Cerebellar cortex (tissue), 1 donor: ENCODE measurements around the gene SLC5A10.

Source experiments
- DNase-seq: peaks from one replicate; pipeline ENCODE4 v3.0.0-alpha.2; 2015; ENCODE audit warnings: low spot score

SLC5A10 gene

GRCh38 chr17:18985475-18985874, 33.5 kb downstream of the SLC5A10 start:
- DNase-seq: no peak

DNA sequence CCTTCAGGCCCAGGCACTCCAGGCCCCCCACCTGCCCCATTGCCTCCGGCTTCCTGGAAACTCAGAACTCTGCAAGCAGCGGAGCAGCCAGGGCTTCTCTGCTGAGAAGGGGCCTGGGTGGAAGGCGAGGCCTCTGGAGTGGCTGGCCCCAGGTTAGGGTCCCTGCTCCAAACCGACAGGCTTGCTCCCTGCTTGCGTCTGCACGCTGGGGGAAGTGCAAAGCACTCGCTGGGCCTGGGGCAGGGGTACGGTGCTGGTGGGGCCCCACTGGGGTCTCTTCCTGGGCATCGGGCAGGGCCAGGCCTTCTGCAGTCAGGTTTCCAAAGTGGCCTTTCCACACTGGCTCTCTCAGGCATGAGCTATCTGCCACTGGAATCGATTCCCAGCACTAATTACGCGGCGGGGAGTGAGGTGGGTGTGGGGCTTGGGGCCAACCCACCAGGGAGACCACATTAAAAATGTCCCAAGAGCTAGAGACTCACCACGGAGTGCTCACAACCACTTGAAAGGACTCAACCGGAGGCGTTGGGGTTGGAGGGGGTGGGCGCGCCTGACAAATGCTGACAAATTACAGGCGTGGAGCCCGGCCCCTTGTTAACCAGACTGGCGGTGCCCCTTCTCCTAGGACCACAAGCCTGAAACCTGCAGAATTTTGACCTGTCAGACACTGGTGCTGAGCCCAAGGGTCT, 34.7 kb downstream of the SLC5A10 start:
- no peak for DNase-seq

DNA sequence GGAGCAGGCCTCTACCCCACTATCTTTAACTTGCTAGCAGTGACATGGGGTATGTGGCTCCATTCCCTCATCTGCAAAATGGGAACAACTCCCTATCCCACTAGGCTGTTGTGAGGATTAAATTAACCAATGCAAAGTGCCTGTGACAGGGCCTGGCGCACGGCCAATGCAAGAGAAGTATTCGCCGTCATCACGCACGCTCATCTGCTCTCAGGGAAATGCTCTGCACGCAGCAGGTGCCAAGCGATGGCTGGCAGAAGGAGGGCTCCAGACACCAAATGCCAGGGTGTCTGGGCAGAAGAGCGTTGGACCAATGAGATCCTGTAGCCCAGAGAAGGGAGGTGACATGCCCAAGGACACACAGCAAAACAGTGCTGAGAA, 35.3 kb downstream of the SLC5A10 start:
- DNase-seq: no peak

- DNase-seq: no peak
Observed at GRCh38 chr17:18987862-18988545, 36.0 kb downstream of the SLC5A10 start.

DNA sequence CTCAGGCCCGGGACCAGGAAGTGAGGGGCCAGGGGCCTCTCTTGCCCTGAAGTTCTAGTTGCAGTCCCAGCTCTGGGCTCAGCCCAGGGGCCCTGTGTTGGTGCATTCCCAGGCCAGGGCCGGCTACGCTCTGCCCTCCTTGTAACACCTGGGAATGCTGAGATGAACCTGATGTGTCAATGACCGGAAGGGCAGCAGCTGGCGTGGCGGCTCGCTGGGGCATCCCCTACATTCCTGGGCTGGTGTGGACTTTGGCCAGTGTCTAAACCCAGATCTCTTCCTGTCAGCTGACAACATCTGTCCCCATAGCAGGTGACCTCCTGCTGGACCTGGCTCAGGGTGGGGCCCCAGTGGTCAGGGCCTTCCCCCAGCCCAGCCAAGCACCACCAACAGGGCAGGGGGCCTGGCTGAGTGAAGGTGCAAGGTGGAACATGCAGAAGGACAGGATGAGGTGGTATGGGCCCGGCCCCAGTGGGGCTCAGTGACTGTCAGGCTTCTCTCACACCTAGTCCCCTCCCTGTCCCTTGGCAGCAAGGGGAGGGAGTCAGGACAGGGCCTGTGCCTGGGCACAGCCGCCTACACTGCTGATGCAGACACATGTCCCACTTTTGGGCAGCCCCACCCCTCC, 36.7 kb downstream of the SLC5A10 start:
- no peak for DNase-seq

DNA sequence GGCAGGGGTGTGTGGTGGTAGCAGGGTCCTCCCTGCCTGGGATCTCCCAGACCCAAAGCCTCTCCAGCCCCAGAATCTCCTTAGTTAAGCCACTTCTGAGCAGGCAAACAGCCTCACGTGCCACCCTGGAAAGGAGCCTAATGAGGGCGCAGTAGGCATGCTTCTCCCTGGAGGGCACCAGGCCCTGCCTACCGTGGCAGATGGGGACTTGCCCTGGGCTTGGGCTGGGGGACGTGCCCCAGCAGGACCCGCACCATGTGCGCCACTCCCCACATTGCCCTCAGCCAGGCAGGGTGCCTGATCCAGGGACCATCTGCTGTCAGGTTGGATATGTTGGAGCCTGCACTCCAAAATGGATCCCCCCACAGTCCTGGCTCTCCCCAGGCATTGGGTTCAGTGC, 38.4 kb downstream of the SLC5A10 start:
- no peak for DNase-seq

DNA sequence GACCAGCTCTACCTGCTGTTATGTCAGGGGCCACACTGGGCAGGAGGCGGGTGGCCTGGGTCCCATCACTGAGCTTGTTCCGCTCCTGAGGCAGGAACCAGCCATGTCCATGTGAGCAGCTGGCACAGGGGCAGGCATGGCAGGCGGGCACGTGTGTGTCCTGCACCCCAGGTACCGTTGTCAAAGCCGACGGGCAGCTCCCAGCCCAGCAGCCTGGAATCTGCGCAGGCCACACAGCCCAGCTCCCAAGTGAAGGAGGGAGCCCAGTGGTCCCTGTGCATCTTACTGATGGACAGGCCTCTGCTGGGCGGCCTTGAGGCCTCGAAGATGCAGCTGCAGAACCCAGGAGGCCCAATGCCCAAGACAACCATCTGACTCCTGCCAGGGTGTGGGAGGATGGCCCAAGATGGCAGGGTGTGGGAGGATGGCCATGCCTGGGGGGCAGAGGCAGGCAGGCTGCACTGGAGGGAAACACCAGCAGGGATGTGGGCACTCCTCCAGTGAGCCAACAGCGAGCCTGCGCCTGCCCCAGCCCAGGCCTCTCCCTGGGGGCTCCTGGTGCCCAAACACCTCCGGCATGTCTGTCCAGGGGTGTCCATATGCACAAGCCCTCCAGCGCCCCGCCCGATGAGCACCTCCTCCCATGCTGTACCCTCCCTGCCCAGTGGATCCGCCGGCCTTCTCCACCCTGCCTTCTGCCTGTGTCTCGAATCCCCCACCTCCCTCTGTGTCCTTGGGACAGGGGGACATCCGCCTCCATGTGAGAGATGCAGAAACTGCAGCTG, 39.8 kb downstream of the SLC5A10 start:
- DNase-seq: no peak

GRCh38 chr17:18992454-18993130, 40.6 kb downstream of the SLC5A10 start:
- no peak for DNase-seq

DNA sequence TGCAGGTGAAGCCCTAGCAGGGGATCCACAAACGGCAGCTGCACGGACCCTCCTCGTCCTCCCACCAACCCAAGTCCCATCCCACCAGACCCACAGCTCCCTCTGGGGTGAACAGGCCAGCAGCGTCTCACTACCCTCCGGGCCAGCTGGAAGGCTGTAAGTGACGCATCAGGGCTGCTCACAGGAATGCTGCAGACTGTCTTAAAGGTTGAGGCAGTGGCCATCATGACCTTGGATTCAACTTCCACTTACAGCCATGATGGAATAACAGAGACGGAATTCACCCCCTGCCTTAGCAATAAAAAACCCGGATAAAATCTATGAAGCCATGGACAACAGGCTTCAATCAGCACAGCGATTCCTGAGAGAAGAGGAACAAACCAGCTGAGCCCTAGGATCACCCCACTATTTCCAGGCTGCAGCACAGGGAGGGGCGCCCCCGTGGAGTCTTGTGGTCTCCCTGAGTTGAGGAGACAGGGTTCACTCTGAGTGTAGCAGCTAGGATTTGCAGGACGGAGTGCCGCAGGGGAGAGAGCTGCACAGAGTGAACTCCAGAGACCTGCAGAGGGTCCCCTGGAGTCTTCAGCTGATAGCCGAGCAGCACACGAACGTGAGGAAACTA, 42.1 kb downstream of the SLC5A10 start:
- DNase-seq: no peak

DNA sequence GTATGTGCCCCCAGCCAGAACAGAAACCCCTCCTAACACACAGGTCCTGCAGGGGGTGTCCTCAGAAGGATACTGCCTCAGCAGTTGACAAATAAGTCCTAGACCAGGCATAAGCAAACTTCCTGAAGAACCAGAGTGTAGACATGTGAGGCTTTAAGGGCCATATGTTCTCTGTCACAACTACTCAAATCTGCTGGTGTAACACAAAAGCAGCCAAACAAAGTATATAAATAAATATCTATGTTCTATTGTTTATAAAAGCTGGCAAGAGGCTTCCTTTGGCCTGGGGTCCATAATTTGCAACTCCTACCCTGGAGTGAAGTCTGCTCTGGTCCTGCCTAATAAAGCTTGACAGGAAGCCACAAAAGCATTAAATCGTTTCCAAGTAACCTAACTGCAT, 42.7 kb downstream of the SLC5A10 start:
- DNase-seq: no peak

DNA sequence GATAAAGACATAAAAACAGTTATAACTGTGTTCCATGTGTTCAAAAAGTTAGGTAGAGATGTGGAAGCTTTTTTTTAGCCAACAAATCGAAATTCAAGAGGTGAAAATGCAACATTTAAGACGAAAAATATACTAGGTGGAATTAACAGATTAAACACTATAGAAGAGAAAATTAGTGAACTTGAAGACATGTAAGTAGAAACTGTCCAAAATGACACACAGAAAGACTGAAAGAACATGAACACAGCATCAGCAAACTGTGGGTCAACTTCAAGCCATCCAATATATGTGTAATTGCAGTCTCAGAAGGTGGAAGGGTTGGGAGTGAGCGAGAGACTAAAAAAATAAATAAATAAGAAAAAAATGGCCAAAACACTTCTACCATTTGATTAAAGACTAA, 43.3 kb downstream of the SLC5A10 start:
- no peak for DNase-seq

GRCh38 chr17:18996458-18996857, 44.5 kb downstream of the SLC5A10 start:
- DNase-seq: no peak

DNA sequence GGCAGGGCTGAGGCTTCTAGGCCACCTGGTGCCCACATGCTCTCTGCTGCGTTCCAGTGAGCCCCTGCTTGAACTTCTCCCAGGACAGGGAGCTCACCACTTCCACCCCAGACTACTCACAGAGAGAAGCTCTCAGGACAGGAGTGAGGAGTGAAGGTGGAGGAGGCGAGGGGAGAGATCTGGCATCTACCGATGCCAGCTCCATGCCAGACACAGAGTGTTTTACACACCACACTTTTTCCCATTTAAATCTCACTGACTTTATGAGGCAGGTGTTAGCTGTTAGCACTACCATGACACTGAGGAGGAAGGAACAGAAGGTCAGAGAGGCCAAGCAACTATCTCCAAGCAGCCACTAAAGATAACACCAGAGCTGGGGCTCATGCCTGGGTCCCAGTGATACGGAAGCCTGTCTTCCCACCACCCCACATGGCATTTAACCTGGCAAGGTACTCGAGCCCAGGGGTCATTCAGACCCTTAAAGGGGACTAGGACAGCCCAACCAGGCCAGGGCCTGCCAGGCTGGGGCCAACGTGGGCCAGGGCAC, 45.8 kb downstream of the SLC5A10 start:
- no peak for DNase-seq

DNA sequence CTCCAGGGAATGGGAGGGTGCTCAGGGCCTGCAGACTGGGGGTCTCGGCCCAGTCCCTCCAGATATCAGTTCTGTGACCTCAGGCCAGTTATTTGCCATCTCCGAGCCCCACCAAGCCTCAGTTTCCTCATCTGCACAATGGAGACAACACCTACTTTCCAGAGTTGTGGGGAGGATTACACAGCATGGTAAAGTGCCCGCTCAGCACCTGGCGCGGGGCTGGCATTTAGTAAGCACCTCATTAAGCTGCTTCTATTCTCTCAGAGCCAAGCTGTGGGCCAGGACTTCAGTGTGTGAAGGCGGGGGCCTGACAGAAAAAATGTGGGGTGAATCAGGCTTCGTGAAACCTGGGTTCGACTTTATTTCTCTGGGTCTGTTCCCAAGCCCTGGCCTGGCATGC, 47.4 kb downstream of the SLC5A10 start:
- DNase-seq: no peak

- no peak for DNase-seq
Observed at GRCh38 chr17:18999911-19000310, 47.9 kb downstream of the SLC5A10 start.

DNA sequence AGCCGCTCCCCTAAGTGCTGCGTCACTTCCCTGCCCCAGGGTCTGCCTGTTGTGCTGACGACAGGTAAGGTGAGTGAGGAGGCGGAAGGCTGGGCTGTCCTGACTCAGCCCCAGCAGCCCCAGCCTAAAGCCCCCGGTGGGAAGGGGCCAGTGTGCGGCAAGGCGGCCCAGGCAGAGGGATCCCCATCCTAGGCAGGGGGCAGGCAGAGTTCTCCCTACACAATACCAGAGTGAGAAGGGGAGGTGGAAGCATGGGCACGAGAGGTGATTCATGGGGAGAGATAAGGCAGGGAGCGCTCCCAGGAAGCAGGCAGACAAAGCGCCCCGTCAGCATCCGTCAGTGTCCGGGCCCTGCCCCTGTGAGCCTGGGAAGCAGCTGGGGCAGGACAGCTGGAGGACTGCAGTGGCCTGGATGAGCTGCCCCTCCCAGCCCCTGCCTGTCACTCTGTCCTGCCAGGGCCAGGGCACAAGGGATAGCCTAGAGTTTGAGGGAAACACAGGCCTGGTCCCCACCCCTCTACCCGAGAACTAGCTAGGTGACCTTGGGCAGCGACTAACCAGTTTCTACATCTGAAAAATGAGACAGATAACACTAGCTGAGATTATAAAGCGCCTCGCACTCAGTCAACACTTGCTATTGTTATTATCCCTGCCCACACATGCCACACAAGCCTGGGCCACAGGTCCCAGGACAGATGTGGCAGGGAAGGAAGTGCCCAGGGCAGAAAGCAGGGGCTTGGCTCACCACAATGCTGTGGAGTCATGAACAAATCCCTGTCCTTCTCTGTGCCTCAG, 48.8 kb downstream of the SLC5A10 start:
- no peak for DNase-seq

DNA sequence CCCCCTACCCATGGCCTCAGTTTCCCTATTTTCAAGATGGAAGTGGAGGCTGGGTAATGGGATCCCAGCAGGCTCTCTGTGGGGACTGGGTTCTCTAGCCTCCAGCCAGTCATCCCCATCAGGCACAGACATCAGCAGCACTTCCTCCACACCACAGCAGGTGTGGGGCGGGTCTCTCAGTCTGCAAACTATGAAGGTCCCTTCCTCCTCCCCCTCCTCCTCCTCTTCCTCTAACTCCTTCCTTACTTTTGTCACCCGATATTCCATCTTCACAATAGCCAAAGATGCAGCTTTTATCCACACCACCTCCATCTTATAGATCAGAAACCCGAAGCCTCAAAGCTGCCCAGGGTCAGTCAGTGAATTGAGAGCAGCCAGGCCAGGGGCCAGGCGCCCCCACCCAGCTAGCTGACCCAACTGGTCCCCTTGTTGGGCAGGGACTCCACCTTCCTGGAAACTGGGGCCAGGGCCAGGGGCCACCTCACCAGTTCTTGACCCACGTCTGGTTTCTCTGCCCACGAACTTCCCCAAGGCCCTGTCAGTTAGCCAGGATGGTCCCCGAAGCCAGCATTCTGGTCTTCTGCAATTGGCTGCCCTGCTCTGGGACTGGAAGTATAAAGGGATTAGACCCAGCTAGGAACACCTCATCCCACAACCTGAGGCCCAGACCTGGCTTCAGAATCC, 50.1 kb downstream of the SLC5A10 start:
- DNase-seq: no peak

DNA sequence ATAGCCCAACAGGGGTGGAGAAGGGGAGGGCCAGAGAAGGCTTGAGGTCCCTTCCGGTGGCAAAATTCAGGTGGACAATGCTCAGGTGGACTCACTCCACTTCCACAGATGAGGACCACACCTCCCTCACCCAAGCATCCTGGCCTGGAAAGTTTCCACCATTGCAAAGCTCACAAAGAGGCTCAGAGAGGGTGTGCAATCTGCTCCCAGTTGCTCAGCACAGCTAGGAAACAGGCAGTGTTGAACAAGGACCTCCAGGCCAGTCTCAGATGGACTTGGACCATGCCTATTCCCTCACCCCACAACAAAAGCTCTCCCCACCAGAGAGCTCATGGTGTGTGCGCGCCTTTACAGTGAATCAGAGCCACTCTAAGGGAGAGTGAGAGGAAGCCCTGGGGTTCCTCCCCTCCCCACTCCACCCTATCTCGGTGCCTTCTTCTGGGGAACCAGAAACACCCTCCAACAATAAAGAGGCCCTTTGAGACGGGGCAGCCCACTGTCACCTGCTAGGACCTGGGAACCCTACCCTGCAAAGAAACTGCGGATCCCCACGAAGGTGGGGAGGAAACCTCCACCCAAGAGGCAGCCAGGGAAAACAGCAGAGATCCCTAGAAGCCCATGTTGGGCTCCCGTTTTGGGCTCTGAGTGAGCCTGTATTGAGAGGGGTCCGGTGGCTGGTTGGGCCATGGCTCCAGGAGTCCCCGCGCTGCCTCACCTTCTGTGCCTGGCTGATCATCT, 51.0 kb downstream of the SLC5A10 start:
- no peak for DNase-seq
